KOPT-K1 (cell line): ENCODE measurements around the gene ENAH.
A peak's percentile ranks its signal among the peaks of the same experiment; 100 is the strongest.
"Not testable (repeated sequence)": the region's sequence is repeated elsewhere in the genome, so short reads cannot be mapped to it uniquely, and the experiment has no call there.

Experiments used
- H3K27ac ChIP-seq: fragments of 200-600 bp; sonication (generic); 2 replicates; pipeline ENCODE4 v1.5.1; 2016; ENCODE audit warnings: antibody characterized with exemption, mild to moderate bottlenecking, low read depth, low read length; ENCODE audit not compliant: poor library complexity, severe bottlenecking
- H3K36me3 ChIP-seq: fragments of 200-600 bp; sonication (generic); 2 replicates; pipeline ENCODE4 v1.5.1; 2017; ENCODE audit warnings: antibody characterized with exemption, mild to moderate bottlenecking, low read length, moderate library complexity; ENCODE audit not compliant: insufficient read depth
- H3K9me3 ChIP-seq: fragments of 200-600 bp; sonication (generic); 2 replicates; pipeline ENCODE4 v1.5.1; 2017; ENCODE audit warnings: antibody characterized with exemption, low read length, mild to moderate bottlenecking; ENCODE audit not compliant: insufficient read depth, poor library complexity, severe bottlenecking

ENAH gene

GRCh38 chr1:225652729-225653462 lies at the start of gene ENAH:
ENAH (minus strand) TSS chr1:225653123; CDS start chr1:225652690, 433 bp downstream.
- H3K36me3 ChIP-seq = no peaks in the 10 kb centered on the region
- H3K27ac ChIP-seq = peak within 1 kb of the TSS; percentile 47

GRCh38 chr1:225700889-225701465 lies 48.1 kb upstream of the ENAH start:
- no peak overlapping the region for H3K27ac ChIP-seq
- H3K36me3 ChIP-seq = no peaks in the 10 kb centered on the region
- H3K9me3 ChIP-seq = no peaks in the 10 kb centered on the region

More at GRCh38 chr1:225652729-225653462, at the start of gene ENAH:
- H3K9me3 ChIP-seq = no peaks in the 10 kb centered on the region

- H3K36me3 ChIP-seq = no peaks in the 10 kb centered on the region
- no peak overlapping the region for H3K27ac ChIP-seq
- no peaks in the 10 kb centered on the region for H3K9me3 ChIP-seq
These were observed 47.4 kb upstream of the ENAH start for GRCh38 chr1:225700164-225700821.

- no peak overlapping the region for H3K27ac ChIP-seq
- H3K9me3 ChIP-seq = peaks cover 5% of the 10 kb centered on the region
- no peaks in the 10 kb centered on the region for H3K36me3 ChIP-seq
These were observed 46.4 kb upstream of the ENAH start for GRCh38 chr1:225699336-225699735.

DNA sequence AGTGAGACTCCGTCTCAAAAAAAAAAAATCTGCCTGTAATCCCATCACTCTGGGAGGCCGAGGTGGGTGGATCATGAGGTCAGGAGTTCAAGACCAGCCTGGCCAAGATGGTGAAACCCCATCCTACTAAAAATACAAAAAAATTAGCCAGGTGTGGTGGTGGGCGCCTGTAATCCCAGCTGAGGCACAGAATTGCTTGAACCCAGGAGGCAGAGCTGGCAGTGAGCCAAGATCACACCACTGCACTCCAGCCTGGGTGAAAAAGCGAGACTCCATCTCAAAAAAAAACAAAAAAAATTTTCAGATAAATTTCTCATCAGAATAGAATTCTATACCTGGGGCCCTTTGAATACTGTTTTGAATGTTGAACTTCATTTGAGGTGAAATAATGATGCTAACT lies 45.3 kb upstream of the ENAH start:
- not testable (repeated sequence) for H3K9me3 ChIP-seq, H3K36me3 ChIP-seq, H3K27ac ChIP-seq

DNA sequence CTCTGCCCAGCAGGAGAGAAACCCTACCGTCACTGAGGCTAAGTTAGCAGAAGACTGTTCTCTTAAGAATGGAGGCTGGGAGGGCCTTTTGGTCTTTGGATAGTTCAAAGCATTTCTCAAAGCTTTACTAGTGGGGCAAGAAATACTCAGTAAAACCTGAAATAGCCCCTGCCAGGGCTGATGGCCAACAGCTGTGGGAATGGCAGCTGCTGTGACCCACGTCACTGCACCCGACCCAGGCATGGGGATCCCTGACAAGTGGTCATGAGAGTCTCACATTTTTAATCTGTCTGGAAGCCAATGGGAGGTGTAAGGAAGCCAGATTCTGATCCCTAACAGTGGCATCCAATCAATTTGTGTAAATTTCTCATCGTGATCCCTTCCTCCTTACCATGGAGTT lies 44.5 kb upstream of the ENAH start:
- no peak overlapping the region for H3K27ac ChIP-seq
- peaks cover 5% of the 10 kb centered on the region for H3K9me3 ChIP-seq
- H3K36me3 ChIP-seq = no peaks in the 10 kb centered on the region

GRCh38 chr1:225695578-225696337 lies 42.8 kb upstream of the ENAH start:
- peaks cover 5% of the 10 kb centered on the region for H3K9me3 ChIP-seq
- no peaks in the 10 kb centered on the region for H3K36me3 ChIP-seq
- no peak overlapping the region for H3K27ac ChIP-seq

DNA sequence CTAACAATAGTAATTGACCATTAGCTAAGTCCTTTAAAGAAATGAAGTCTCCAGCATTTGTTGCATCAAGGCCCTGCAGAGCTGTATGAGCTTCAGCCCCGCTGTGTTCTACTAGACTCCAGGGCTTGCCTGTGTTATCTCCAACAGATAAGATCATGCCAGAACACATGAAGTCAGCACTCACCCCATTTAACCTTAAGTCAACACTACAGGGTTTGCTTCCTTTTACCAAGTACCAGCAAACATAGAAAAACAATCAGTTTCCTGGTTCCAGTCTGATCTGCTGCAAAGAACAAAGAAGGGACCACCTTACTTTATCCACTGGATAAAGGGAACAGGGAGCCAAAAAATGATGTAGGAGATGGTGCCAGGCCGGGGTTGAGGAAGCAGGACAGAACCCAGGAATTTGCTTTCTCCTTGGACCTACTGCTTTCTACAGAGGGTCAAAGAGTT lies 41.3 kb upstream of the ENAH start:
- no peaks in the 10 kb centered on the region for H3K36me3 ChIP-seq
- peaks cover 5% of the 10 kb centered on the region for H3K9me3 ChIP-seq
- no peak overlapping the region for H3K27ac ChIP-seq

DNA sequence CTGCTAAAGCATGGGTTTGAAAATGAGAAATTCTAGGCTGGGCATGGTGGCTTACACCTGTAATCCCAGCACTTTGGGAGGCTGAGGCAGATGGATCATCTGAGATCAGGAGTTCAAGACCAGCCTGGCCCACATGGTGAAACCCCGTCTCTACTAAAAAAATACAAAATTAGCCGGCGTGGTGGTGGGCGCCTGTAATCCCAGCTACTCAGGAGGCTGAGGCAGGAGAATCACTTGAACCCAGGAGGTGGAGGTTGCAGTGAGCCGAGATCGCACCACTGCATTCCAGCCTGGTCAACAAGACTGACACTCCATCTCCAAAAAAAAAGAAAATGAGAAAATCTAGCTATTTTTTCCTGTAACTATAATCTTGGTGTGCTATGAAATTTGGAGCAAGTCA lies 40.8 kb upstream of the ENAH start:
- H3K36me3 ChIP-seq, H3K9me3 ChIP-seq, H3K27ac ChIP-seq: not testable (repeated sequence)

DNA sequence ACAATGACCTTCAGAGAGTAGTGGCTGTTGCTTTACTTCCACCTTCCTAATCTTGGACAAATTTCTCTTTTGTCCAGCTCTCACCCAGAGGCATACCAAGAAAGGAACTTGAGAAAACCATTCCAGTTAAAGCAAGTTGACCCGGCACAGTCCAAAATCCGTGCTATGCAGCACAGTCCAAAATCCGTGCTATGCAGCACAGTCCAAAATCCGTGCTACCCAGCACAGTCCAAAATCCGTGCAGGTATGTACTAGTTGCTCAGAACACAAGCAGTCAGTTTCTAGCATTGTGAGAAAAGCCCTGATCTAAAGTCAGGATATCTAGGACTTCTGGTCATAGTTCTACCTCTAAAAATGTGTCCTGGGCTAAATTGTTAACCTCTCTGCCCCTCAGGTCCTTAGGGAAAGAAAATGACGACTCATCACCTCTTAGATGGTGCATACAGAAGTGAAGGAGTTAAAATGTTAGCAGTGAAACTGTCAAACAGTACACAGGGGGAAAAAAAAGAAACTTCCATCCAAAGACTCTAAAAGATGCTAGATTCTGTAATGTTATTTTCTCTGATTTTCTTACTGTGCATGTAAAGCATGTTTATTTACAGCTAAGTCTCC lies 40.3 kb upstream of the ENAH start:
- Histone ChIP-seq H3K36me3 (no peaks in the 10 kb centered on the region), H3K9me3 (peaks cover 5% of the 10 kb centered on the region), H3K27ac (no peak overlapping the region)

GRCh38 chr1:225692517-225692879 lies 39.6 kb upstream of the ENAH start:
- Histone ChIP-seq H3K27ac (no peak overlapping the region), H3K9me3 (peaks cover 5% of the 10 kb centered on the region), H3K36me3 (no peaks in the 10 kb centered on the region)

DNA sequence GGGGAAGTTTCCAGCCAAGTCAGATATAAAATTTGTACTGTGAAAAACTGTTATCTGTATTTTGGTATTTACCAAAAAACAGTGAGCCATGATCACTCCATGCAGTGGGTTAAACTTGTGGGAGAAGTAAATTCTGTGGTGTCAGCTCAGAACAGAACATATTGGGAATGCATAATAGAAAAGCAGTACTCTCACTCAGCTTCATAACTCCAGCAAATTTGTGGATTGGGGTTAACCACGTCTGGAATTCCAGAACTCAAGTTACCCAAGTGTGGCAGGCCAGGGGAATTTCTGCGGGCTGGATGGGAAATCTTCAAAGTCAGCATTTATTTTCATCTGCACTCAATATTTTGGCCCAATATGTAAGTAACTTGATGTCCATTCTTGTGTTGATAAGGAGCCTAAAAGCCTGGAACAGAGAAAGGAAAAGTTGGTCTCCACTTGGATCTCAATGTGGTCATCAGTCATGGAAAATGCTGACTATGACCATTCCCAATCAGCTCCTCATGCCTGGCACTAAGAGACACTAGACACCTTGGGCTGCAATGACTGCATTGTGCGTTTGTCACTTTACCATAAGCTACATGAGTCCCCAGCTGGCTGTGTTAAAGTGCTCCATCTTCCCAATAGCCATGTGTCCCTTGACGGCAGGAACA lies 39.1 kb upstream of the ENAH start:
- no peaks in the 10 kb centered on the region for H3K36me3 ChIP-seq
- peaks cover 5% of the 10 kb centered on the region for H3K9me3 ChIP-seq
- no peak overlapping the region for H3K27ac ChIP-seq

- no peaks in the 10 kb centered on the region for H3K36me3 ChIP-seq
- H3K27ac ChIP-seq = no peak overlapping the region
- H3K9me3 ChIP-seq = peaks cover 5% of the 10 kb centered on the region
These were observed 38.5 kb upstream of the ENAH start for GRCh38 chr1:225691377-225691776.

- H3K27ac ChIP-seq = no peak overlapping the region
- peaks cover 2% of the 10 kb centered on the region for H3K9me3 ChIP-seq
- no peaks in the 10 kb centered on the region for H3K36me3 ChIP-seq
These were observed 37.0 kb upstream of the ENAH start for GRCh38 chr1:225689882-225690459.
